Keratinocyte (primary cell): ENCODE measurements around the gene ST3GAL6. TPM values are rescaled to one million over a fixed set of nuclear protein-coding genes. Genes with fewer than 3 reads are reported as not detected.

ENCODE experiments used
- DNase-seq: peaks from one replicate; pipeline ENCODE4 v3.0.0-alpha.2; 2011; ENCODE audit warnings: low read depth, missing footprints, low spot score
- FAIRE-seq: peaks from 2 replicates; lab custom pipeline; 2011; peaks lifted over from hg19 to GRCh38; lab: Jason Lieb, UNC
- H2AFZ ChIP-seq: 2 replicates; pipeline ENCODE4 v1.6.0; 2012; ENCODE audit warnings: low read length, control low read depth, inconsistent platforms; ENCODE audit not compliant: control insufficient read depth
- H3K27ac ChIP-seq: 2 replicates; pipeline ENCODE4 v1.5.1; 2011; ENCODE audit warnings: low read length; ENCODE audit not compliant: control insufficient read depth, insufficient read depth
- H3K27me3 ChIP-seq: 3 replicates; pipeline ENCODE4 v1.6.0; 2011; ENCODE audit warnings: low read length; ENCODE audit not compliant: control insufficient read depth, insufficient read depth; ENCODE audit errors: extremely low read depth
- H3K36me3 ChIP-seq, 2 experiments: 2 replicates in 1 of 2; 3 replicates in 1 of 2; pipeline ENCODE4 v1.5.1; 2011; ENCODE audit warnings: low read length in 2 of 2, mild to moderate bottlenecking in 1 of 2; ENCODE audit not compliant: control insufficient read depth in 2 of 2, insufficient read depth in 2 of 2; ENCODE audit errors: extremely low read depth in 1 of 2
- H3K4me1 ChIP-seq: 3 replicates; pipeline ENCODE4 v1.5.1; 2011; ENCODE audit warnings: low read length; ENCODE audit not compliant: control insufficient read depth, insufficient read depth; ENCODE audit errors: extremely low read depth
- H3K4me2 ChIP-seq: 3 replicates; pipeline ENCODE4 v1.6.0; 2011; ENCODE audit warnings: low read depth, low read length; ENCODE audit not compliant: control insufficient read depth, insufficient read depth; ENCODE audit errors: extremely low read depth
- H3K4me3 ChIP-seq, 3 experiments: fragments of 200-600 bp in 1 of 3; sonication (generic) in 1 of 3; 2 replicates in 2 of 3; 3 replicates in 1 of 3; pipeline ENCODE4 v1.5.1; 2011 to 2016; ENCODE audit warnings: low read length in 3 of 3, mild to moderate bottlenecking in 3 of 3, control low read depth in 2 of 3, inconsistent platforms in 1 of 3, low read depth in 1 of 3, mixed read lengths in 1 of 3, mixed run types in 1 of 3, moderate library complexity in 1 of 3; ENCODE audit not compliant: control insufficient read depth in 2 of 3, insufficient read depth in 2 of 3; ENCODE audit errors: extremely low read depth in 1 of 3
- H3K79me2 ChIP-seq: 2 replicates; pipeline ENCODE4 v1.6.0; 2012; ENCODE audit warnings: low read length; ENCODE audit not compliant: control insufficient read depth, insufficient read depth
- H3K9ac ChIP-seq: 3 replicates; pipeline ENCODE4 v1.6.0; 2011; ENCODE audit warnings: low read length; ENCODE audit not compliant: control insufficient read depth, insufficient read depth; ENCODE audit errors: extremely low read depth
- H3K9me1 ChIP-seq: 3 replicates; pipeline ENCODE4 v1.6.0; 2011; ENCODE audit warnings: low read length; ENCODE audit not compliant: control insufficient read depth, insufficient read depth; ENCODE audit errors: extremely low read depth
- H3K9me3 ChIP-seq: 2 replicates; pipeline ENCODE4 v1.5.1; 2012; ENCODE audit warnings: low read depth, low read length; ENCODE audit not compliant: control insufficient read depth
- H4K20me1 ChIP-seq: 3 replicates; pipeline ENCODE4 v1.6.0; 2011; ENCODE audit warnings: low read length; ENCODE audit not compliant: control insufficient read depth, insufficient read depth; ENCODE audit errors: extremely low read depth
- CTCF ChIP-seq, 3 experiments: IDR thresholded peaks in 1 of 3; conservative IDR thresholded peaks in 1 of 3; optimal IDR thresholded peaks in 1 of 3; 2 replicates in 2 of 3; 3 replicates in 1 of 3; pipeline versions ENCODE3 to v1.5.1; 2011; ENCODE audit warnings: low read length in 3 of 3, mild to moderate bottlenecking in 3 of 3, moderate library complexity in 2 of 3, control low read depth in 1 of 3, inconsistent platforms in 1 of 3; ENCODE audit not compliant: insufficient read depth in 2 of 3; ENCODE audit errors: extremely low read depth in 1 of 3
- EZH2 ChIP-seq: IDR thresholded peaks from one replicate; pipeline ENCODE4 v1.6.1; 2012; ENCODE audit warnings: inconsistent platforms, mild to moderate bottlenecking, low read length, moderate library complexity
- dilution Hi-C: fragments of 300-500 bp; cut with MboI; formaldehyde crosslinking; loops from one replicate; pipeline ENCODE4 v1.7.0; 2020; ENCODE audit warnings: low sequenced_read_pairs; ENCODE audit not compliant: extremely low pct_ligation_motif_present
- polyA plus RNA-seq, 5 experiments: library from polyadenylated mRNA; depleted of rRNA in 3 of 5; stranded (reverse) in 3 of 5; stranded (forward) in 1 of 5; unstranded in 1 of 5; fragments of >200 nt; gene quantifications; 1 replicate in 1 of 5; 2 replicates in 3 of 5; 3 replicates in 1 of 5; pipeline versions ENCODE4 v1.2.1 to v1.2.3, GENCODE V29; 2011 to 2012; ENCODE audit warnings: missing spikeins in 2 of 5, low read depth in 1 of 5, low replicate concordance in 1 of 5

Gene ST3GAL6
- polyA plus RNA-seq, 1 donor (not counting 4 experiments of a cell fraction or from before 2014, with no cell fraction given), result 5.3 TPM

GRCh38 chr3:98754483-98754882 is 8.7 kb upstream of the ST3GAL6 start:
- FAIRE-seq (no peak), DNase-seq (no peak)
- Histone ChIP-seq H3K79me2 (no peaks in the 10 kb centered on the region), H2AFZ (no peak overlapping the region), H3K36me3 (no peaks in the 10 kb centered on the region), H3K9me3 (no peaks in the 10 kb centered on the region), H3K4me3 (no peak overlapping the region), H3K27ac (no peak overlapping the region), H3K9me1 (no peaks in the 10 kb centered on the region), H3K4me2 (no peak overlapping the region), H3K9ac (no peak overlapping the region), H4K20me1 (no peaks in the 10 kb centered on the region), H3K27me3 (no peaks in the 10 kb centered on the region), H3K4me1 (no peaks in the 10 kb centered on the region)
- dilution Hi-C loops, result no loop called here
- no peak for TF ChIP-seq CTCF (optimal IDR thresholded peaks at IDR 0.05 in 1 of 3, IDR thresholded peaks at IDR 0.05 in 1 of 3, conservative IDR thresholded peaks at IDR 0.05 in 1 of 3; ENCODE audit: extremely low read depth in 1 of 3, insufficient read depth in 2 of 3, low read length in 3 of 3)
- TF ChIP-seq EZH2, result no peak

- Histone ChIP-seq H3K27me3 (no peaks in the 10 kb centered on the region), H3K36me3 (no peaks in the 10 kb centered on the region), H3K79me2 (no peaks in the 10 kb centered on the region), H3K9me1 (no peaks in the 10 kb centered on the region), H3K27ac (no peak overlapping the region), H3K4me1 (no peaks in the 10 kb centered on the region), H2AFZ (no peak overlapping the region), H4K20me1 (no peaks in the 10 kb centered on the region), H3K4me2 (no peak overlapping the region), H3K4me3 (no peak overlapping the region), H3K9me3 (no peaks in the 10 kb centered on the region), H3K9ac (no peak overlapping the region)
- no peak for TF ChIP-seq CTCF (optimal IDR thresholded peaks at IDR 0.05 in 1 of 3, IDR thresholded peaks at IDR 0.05 in 1 of 3, conservative IDR thresholded peaks at IDR 0.05 in 1 of 3; ENCODE audit: extremely low read depth in 1 of 3, insufficient read depth in 2 of 3, low read length in 3 of 3)
- no peak for TF ChIP-seq EZH2
- dilution Hi-C loops, result no loop called here
- FAIRE-seq (no peak), DNase-seq (no peak)
Measured at GRCh38 chr3:98755601-98756000, 7.5 kb upstream of the ST3GAL6 start.
